HCT116 (cell line): ENCODE data around the gene GJB5. TPM values are rescaled to one million over a fixed set of nuclear protein-coding genes. Genes with fewer than 3 reads are reported as not detected.

ENCODE experiments used
- ATAC-seq: fragments of 200-7000 bp; cut with Tn5 transposase; 2 replicates; pipeline ENCODE4 v1.9.1; 2020; ENCODE audit warnings: mild to moderate bottlenecking, moderate library complexity
- BruUV-seq: library from RNA; stranded (reverse); fragments of 400-500 nt; replicated peaks from 2 replicates; lab custom pipeline; 2021; lab: Mats Ljungman, UMichigan
- CTCF ChIA-PET: fragments of 300-600 bp; sonication (Branson Sonifier 250); formaldehyde crosslinking; loops from one replicate; lab custom pipeline; 2021; ENCODE audit warnings: antibody characterized with exemption; lab: Charles Lee
- POLR2A ChIA-PET: fragments of 300-600, 350-600 bp; sonication (Branson Sonifier 250); formaldehyde crosslinking; loops from one replicate; lab custom pipeline; 2021; ENCODE audit warnings: antibody characterized with exemption; lab: Charles Lee
- RAD21 ChIA-PET, 2 experiments: fragments of 300-600 bp; sonication (Branson Sonifier 250); formaldehyde crosslinking; loops; one replicate each; lab custom pipeline; 2023; ENCODE audit warnings: low total read pairs in 2 of 2; ENCODE audit not compliant: uncharacterized antibody in 2 of 2, unreplicated experiment in 2 of 2, low non-redundant PET in 1 of 2; lab: Charles Lee
- DNase-seq: peaks from one replicate; pipeline ENCODE4 v3.0.0-alpha.2; 2010; ENCODE audit warnings: low read depth, low spot score
- H2AFZ ChIP-seq: fragments of 200-600 bp; shearing (Covaris generic), sonication (generic); 2 replicates; pipeline ENCODE4 v1.6.1; 2017; ENCODE audit warnings: low read depth, mixed run types, mixed read lengths, antibody characterized with exemption, low read length; ENCODE audit not compliant: poor library complexity, severe bottlenecking
- H3K27ac ChIP-seq: 2 replicates; pipeline ENCODE4 v1.5.1; 2012; ENCODE audit warnings: low read depth, low read length
- H3K27me3 ChIP-seq: fragments of 200-600 bp; sonication (generic); 2 replicates; pipeline ENCODE4 v1.6.1; 2016; ENCODE audit warnings: mixed run types, low read length, mixed read lengths; ENCODE audit not compliant: insufficient read depth
- H3K36me3 ChIP-seq, 2 experiments: fragments of 200-500 bp in 1 of 2; fragments of 200-600 bp in 1 of 2; sonication (Bioruptor generic) in 1 of 2; sonication (generic) in 1 of 2; 2 replicates each; pipeline versions ENCODE4 v1.5.1 to v1.6.1; 2014 to 2016; ENCODE audit warnings: low read length in 2 of 2, inconsistent platforms in 1 of 2, mixed read lengths in 1 of 2, mixed run types in 1 of 2; ENCODE audit not compliant: insufficient read depth in 2 of 2, control insufficient read depth in 1 of 2
- H3K4me1 ChIP-seq, 2 experiments: fragments of 200-600 bp in 1 of 2; sonication (generic) in 1 of 2; 2 replicates each; pipeline versions ENCODE4 v1.5.1 to v1.6.1; 2012 to 2017; ENCODE audit warnings: low read length in 2 of 2, inconsistent platforms in 1 of 2, mild to moderate bottlenecking in 1 of 2, mixed read lengths in 1 of 2, mixed run types in 1 of 2, moderate library complexity in 1 of 2; ENCODE audit not compliant: insufficient read depth in 2 of 2, control insufficient read depth in 1 of 2
- H3K4me2 ChIP-seq: fragments of 200-600 bp; sonication (generic); 2 replicates; pipeline ENCODE4 v1.6.1; 2017; ENCODE audit warnings: mixed run types, low read length, mixed read lengths
- H3K4me3 ChIP-seq, 2 experiments: fragments of 200-600 bp in 1 of 2; sonication (generic) in 1 of 2; replicated peaks in 1 of 2; 2 replicates each; pipeline ENCODE4 v1.5.1; 2011 to 2016; ENCODE audit warnings: low read length in 2 of 2, control low read depth in 1 of 2, low read depth in 1 of 2, mild to moderate bottlenecking in 1 of 2, mixed read lengths in 1 of 2, mixed run types in 1 of 2
- H3K79me2 ChIP-seq: fragments of 200-600 bp; sonication (generic); 2 replicates; pipeline ENCODE4 v1.6.1; 2017; ENCODE audit warnings: mild to moderate bottlenecking, mixed run types, low read length, moderate library complexity, mixed read lengths; ENCODE audit not compliant: insufficient read depth
- H3K9ac ChIP-seq: fragments of 200-600 bp; sonication (generic); 2 replicates; pipeline ENCODE4 v1.6.1; 2016; ENCODE audit warnings: low read length, mixed read lengths
- H3K9me2 ChIP-seq: fragments of 200-600 bp; sonication (generic), shearing (Covaris generic); 2 replicates; pipeline ENCODE4 v1.6.1; 2017; ENCODE audit warnings: mixed run types, mild to moderate bottlenecking, moderate library complexity; ENCODE audit not compliant: insufficient read depth
- H3K9me3 ChIP-seq, 2 experiments: fragments of 200-500 bp in 1 of 2; fragments of 200-600 bp in 1 of 2; sonication (Bioruptor generic) in 1 of 2; sonication (generic) in 1 of 2; 2 replicates each; pipeline ENCODE4 v1.6.1; 2014 to 2017; ENCODE audit warnings: low read length in 2 of 2, mixed read lengths in 2 of 2, inconsistent platforms in 1 of 2, low read depth in 1 of 2, mild to moderate bottlenecking in 1 of 2, mixed run types in 1 of 2, moderate library complexity in 1 of 2; ENCODE audit not compliant: control insufficient read depth in 1 of 2, insufficient read depth in 1 of 2
- H4K20me1 ChIP-seq: fragments of 200-600 bp; sonication (generic), shearing (Covaris generic); 2 replicates; pipeline ENCODE4 v1.6.1; 2017; ENCODE audit warnings: mixed run types, mild to moderate bottlenecking, moderate library complexity; ENCODE audit not compliant: insufficient read depth
- ELF1 ChIP-seq: IDR thresholded peaks from 2 replicates; pipeline ENCODE4 v1.6.1; 2012; ENCODE audit warnings: low read depth, borderline replicate concordance
- EZH2phosphoT487 ChIP-seq: fragments of 200-600 bp; IDR thresholded peaks from 2 replicates; pipeline ENCODE4 v1.6.1; 2018; ENCODE audit warnings: antibody characterized with exemption, borderline replicate concordance
- TCF7L2 ChIP-seq: IDR thresholded peaks from 2 replicates; pipeline ENCODE4 v1.7.0; 2011; ENCODE audit warnings: borderline replicate concordance, inconsistent platforms; ENCODE audit not compliant: insufficient read depth, insufficient read length; ENCODE audit errors: extremely low read depth
- ZNF274 ChIP-seq: fragments of 200-500 bp; sonication (Bioruptor generic); IDR thresholded peaks from 2 replicates; pipeline ENCODE4 v1.6.1; 2014; ENCODE audit warnings: mild to moderate bottlenecking, low read depth, low read length, inconsistent platforms
- intact Hi-C: fragments of 100-400 bp; cut with micrococcal nuclease; formaldehyde crosslinking; loops from 2 replicates; pipeline ENCODE4 v1.10.0; 2022
- total RNA-seq: library from RNA; stranded (reverse); gene quantifications from one replicate; pipeline ENCODE4 v1.2.1, GENCODE V29; 2021; ENCODE audit not compliant: unreplicated experiment
- TF ChIP-seq, protein P1 (sequence below), 3 experiments: fragments of 200-600 bp in 1 of 3; sonication (generic) in 1 of 3; IDR thresholded peaks in 2 of 3; conservative IDR thresholded peaks in 1 of 3; 2 replicates each; pipeline ENCODE4 v1.5.1; 2012 to 2017; ENCODE audit warnings: low read depth in 2 of 3, low read length in 2 of 3, antibody characterized with exemption in 1 of 3, borderline replicate concordance in 1 of 3, control low read depth in 1 of 3, mild to moderate bottlenecking in 1 of 3, mixed read lengths in 1 of 3, mixed run types in 1 of 3, moderate library complexity in 1 of 3; ENCODE audit not compliant: insufficient read depth in 1 of 3

GJB5 gene
- total RNA-seq, 1 experiment from 2014 or later: 4.6 TPM

DNA sequence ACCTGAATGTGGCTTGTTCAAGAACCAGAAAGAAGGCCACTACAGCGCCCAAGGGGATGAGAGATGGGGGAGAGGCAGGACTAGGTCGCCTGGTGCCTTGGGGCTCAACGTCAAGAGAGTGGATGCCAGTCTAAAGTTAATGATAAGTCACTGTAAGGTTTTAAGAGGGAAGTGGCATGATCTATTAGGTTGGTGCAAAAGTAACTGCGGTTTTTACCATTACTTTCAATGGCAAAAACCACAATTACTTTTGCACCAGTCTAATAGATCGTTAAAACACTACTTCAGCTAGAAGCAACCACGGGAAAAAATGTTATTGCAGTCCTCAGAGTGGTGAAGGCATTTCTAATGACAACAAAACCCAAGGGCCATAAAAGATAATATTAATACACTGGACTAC lies 23.5 kb downstream of the GJB5 start:
- H3K9ac ChIP-seq: no peak overlapping the region
- H3K9me3 ChIP-seq: no peaks in the 10 kb centered on the region
- peaks cover 30 to 54% of the 10 kb centered on the region in 2 experiments for H3K4me1 ChIP-seq
- no peak overlapping the region for H3K27ac ChIP-seq
- no peak for DNase-seq
- H2AFZ ChIP-seq: no peak overlapping the region
- no TSS peak for BruUV-seq
- no peak overlapping the region for H3K4me3 ChIP-seq
- intact Hi-C loops: loop anchor here (2.0 kb wide), 1 partner anchor 16 kb away; no protein-coding TSS in a partner anchor
- CTCF ChIA-PET: interaction anchor here (0.9 kb wide), 1 partner anchor 36 kb away, joined by 4 read pairs; no protein-coding TSS in a partner anchor
- RAD21 ChIA-PET: no interaction called here
- H3K4me2 ChIP-seq: 0 out of 2 replicates have a peak overlapping the region, but pooled peaks have one; percentile 86
- POLR2A ChIA-PET: no interaction called here
- H3K36me3 ChIP-seq: no peaks in the 10 kb centered on the region
- peaks cover 29% of the 10 kb centered on the region for H3K79me2 ChIP-seq
- no peaks in the 10 kb centered on the region for H3K27me3 ChIP-seq
- no peak for ATAC-seq
- no peaks in the 10 kb centered on the region for H4K20me1 ChIP-seq
- no peaks in the 10 kb centered on the region for H3K9me2 ChIP-seq
- no peak for TF ChIP-seq ELF1
- TF ChIP-seq ZNF274: no peak
- TF ChIP-seq EZH2phosphoT487: no peak

DNA sequence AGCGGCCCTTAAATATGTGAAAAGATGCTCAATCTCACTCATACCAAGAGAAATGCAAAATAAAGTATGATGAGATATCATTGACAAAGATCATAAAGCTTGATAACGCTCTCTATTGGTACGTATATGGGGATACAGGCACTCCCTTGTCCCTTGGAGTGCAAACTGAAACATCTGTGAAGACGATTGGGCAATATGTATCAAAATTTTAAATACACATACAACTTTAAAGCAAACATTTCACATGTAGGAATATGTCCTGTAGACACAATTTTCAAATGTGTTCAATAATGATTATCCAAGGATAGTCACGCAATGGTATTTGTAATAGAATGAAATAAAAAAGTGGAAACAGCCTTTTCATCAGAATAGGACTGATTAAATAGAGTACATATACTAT lies 24.2 kb downstream of the GJB5 start:
- ChIA-PET CTCF (interaction anchor here (0.9 to 1.2 kb wide), 3 partner anchors 36 to 81 kb away, joined by 3 to 4 read pairs (median 4); partner anchors contain the start of gene SMIM12), RAD21 (no interaction called here), POLR2A (interaction anchor here (0.8 to 1.5 kb wide), 5 partner anchors 14 to 81 kb away, joined by 3 to 5 read pairs (median 4); partner anchors contain the start of genes GJB4, GJB5 and SMIM12)
- no peak for TF ChIP-seq TCF7L2
- TF ChIP-seq, protein P1, sequence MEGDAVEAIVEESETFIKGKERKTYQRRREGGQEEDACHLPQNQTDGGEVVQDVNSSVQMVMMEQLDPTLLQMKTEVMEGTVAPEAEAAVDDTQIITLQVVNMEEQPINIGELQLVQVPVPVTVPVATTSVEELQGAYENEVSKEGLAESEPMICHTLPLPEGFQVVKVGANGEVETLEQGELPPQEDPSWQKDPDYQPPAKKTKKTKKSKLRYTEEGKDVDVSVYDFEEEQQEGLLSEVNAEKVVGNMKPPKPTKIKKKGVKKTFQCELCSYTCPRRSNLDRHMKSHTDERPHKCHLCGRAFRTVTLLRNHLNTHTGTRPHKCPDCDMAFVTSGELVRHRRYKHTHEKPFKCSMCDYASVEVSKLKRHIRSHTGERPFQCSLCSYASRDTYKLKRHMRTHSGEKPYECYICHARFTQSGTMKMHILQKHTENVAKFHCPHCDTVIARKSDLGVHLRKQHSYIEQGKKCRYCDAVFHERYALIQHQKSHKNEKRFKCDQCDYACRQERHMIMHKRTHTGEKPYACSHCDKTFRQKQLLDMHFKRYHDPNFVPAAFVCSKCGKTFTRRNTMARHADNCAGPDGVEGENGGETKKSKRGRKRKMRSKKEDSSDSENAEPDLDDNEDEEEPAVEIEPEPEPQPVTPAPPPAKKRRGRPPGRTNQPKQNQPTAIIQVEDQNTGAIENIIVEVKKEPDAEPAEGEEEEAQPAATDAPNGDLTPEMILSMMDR (IDR thresholded peaks at IDR 0.05 in 2 of 3, conservative IDR thresholded peaks at IDR 0.05 in 1 of 3; ENCODE audit: borderline replicate concordance in 1 of 3, insufficient read depth in 1 of 3, low read depth in 2 of 3, low read length in 2 of 3): no peak
- Histone ChIP-seq H3K36me3 (no peaks in the 10 kb centered on the region), H3K9me2 (no peaks in the 10 kb centered on the region), H2AFZ (peak overlapping the region; percentile 14), H3K4me3 (no peak overlapping the region), H3K27ac (peak overlapping the region; percentile 98; the same call in 1 of the 2 replicates), H3K4me2 (peak overlapping the region; percentile 86), H3K9ac (peak overlapping the region; percentile 83), H4K20me1 (no peaks in the 10 kb centered on the region), H3K9me3 (no peaks in the 10 kb centered on the region), H3K4me1 (peaks cover 36 to 59% of the 10 kb centered on the region in 2 experiments), H3K79me2 (peaks cover 35% of the 10 kb centered on the region), H3K27me3 (no peaks in the 10 kb centered on the region)
- no peak for ATAC-seq
- DNase-seq: no peak
- no TSS peak for BruUV-seq
- intact Hi-C loops: loop anchor here (2.0 kb wide), 1 partner anchor 16 kb away; no protein-coding TSS in a partner anchor
